GM18511 (cell line): ENCODE results near the gene GRXCR2.
"Not testable (repeated sequence)": the region's sequence is repeated elsewhere in the genome, so short reads cannot be mapped to it uniquely, and the experiment has no call there.

Experiments
- ATAC-seq: cut with Tn5 transposase; IDR thresholded peaks from one replicate; pipeline ENCODE4 v1.9.1; 2021; ENCODE audit warnings: mild to moderate bottlenecking, moderate library complexity; ENCODE audit not compliant: unreplicated experiment

The GRXCR2 gene, protein sequence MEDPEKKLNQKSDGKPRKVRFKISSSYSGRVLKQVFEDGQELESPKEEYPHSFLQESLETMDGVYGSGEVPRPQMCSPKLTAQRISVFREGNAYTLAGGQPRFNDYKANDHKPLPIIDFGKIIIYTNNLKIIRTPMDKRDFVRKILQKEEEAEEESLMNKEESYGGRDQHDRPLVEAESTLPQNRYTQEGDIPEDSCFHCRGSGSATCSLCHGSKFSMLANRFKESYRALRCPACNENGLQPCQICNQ

GRCh38 chr5:145872914-145873313, at the start of gene GRXCR2:
TSS of gene GRXCR2 (minus strand) at chr5:145873014. CDS start at chr5:145872968, 46 bp downstream.
- ATAC-seq, result no peak

DNA sequence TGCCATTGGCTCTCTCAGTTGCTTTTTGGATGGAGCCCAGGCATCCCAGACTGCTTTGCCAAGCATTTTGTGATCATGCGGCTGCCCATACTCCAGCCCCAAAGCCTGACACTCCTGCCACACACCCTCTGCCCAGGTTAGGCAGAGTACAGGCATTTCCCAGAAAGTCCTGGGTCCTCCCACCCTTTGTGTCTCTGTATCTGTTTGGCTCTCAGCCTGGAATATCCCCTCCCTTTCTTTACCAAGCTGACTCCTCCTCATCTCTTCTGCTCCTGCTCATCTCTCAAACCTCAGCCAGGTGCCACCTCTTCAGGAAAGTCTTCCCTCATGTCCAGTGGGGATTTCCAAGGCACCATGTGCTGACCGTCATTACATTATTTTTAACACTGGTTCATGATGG, 49.2 kb upstream of the GRXCR2 start:
- no peak for ATAC-seq

- no peak for ATAC-seq
These were observed 48.4 kb upstream of the GRXCR2 start for GRCh38 chr5:145921211-145921610.

GRCh38 chr5:145920542-145921210, 47.9 kb upstream of the GRXCR2 start:
- ATAC-seq, result no peak

GRCh38 chr5:145919413-145919812, 46.6 kb upstream of the GRXCR2 start:
- no peak for ATAC-seq

DNA sequence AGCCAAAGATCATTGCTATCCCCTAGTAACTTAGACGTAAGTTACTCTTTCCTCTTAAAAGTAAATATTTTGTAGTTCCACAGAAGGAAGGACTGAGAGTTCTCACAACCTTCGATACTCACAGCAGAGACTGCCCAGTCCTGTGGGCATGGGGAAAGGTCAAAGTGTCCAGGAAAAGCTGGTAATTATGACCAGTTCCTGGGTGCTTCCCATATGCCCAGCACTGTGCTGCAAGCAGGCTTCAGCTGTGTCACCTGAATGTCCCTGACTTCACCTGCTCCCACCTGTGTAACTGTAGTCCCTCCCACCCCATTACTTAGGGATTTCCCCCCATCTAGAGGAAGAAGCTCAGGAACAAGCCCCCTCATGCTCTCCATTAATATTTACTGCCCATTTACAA, 45.6 kb upstream of the GRXCR2 start:
- ATAC-seq, result no peak

GRCh38 chr5:145917288-145917687, 44.5 kb upstream of the GRXCR2 start:
- ATAC-seq, result no peak

DNA sequence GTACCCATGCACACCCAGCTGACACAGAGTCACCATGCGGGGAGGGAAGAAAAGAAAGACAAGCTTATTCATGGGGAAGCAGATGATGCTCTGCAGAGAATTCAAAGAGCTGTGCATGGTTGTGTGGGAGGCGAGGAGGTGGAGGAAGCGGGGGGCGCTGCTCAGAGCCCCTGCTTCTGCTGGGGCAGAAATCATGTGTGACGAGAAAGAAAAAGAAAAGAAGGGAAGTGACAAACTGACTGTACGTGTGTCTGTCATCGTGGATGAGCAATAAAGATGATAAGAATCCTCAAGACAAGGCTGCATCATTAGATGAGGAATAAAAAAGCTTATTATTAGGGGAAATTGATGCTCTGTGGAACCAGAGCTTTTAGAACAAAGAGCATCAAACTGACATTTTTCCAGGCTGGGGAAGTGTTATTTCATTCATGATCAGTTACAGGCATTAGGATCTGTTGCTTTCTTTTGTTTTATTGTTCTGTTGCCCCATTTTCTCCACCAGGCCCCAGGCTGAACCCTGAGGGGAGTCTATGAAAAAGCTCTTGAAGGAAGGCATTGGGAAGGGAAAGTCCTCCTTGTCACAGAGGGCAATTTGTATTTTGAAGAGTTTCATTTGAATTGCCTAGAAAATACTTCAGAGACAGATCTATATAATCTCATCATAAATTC, 43.3 kb upstream of the GRXCR2 start:
- no peak for ATAC-seq

- ATAC-seq, result no peak
These were observed 40.9 kb upstream of the GRXCR2 start for GRCh38 chr5:145913701-145914100.

DNA sequence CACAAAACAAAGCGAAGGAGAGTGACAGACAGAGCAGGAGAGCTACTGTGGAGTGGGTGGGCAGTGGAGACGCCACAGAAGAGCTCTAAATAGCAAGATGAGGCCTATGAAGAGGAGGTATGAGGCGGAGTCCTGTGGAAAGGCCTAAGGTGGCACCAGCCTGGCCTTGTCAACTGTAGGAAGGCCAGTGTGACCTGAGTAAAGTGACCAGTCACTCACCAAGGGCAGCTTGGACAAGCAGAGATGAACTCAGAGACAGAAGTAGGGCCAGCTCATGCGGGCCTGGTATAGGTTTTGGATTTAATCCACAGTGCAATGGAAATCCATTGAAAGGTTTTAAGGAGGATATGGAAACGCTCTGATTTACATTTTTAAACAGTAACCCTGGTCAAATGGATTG, 39.8 kb upstream of the GRXCR2 start:
- no peak for ATAC-seq

GRCh38 chr5:145912019-145912418, 39.2 kb upstream of the GRXCR2 start:
- no peak for ATAC-seq

GRCh38 chr5:145911164-145911563, 38.4 kb upstream of the GRXCR2 start:
- ATAC-seq, result no peak

GRCh38 chr5:145908206-145908960, 35.6 kb upstream of the GRXCR2 start:
- no peak for ATAC-seq

GRCh38 chr5:145906401-145906800, 33.6 kb upstream of the GRXCR2 start:
- no peak for ATAC-seq

DNA sequence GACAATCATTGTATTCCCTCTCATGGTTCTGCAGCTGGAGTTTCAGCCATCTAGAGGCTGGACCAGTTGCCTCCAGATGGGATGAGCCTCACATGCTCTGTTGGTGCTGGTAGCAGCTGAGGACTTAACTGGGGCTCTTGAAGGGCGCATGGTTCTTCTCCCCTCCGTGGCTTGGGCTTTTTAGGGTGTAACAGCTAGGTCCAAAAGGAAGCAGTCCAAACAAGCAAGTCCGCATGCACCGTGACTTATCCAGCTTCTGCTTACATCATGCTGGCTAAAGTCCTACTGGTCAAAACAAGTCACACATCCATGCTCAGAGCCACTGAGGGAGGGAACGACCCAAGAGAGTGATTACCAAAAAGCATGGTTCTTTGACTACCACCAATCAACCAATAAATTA, 31.9 kb upstream of the GRXCR2 start:
- no peak for ATAC-seq

GRCh38 chr5:145903867-145904266, 31.1 kb upstream of the GRXCR2 start:
- ATAC-seq, result no peak

GRCh38 chr5:145903113-145903512, 30.3 kb upstream of the GRXCR2 start:
- ATAC-seq, result no peak

- ATAC-seq, result no peak
These were observed 29.6 kb upstream of the GRXCR2 start for GRCh38 chr5:145902421-145902820.

GRCh38 chr5:145898171-145898570, 25.4 kb upstream of the GRXCR2 start:
- no peak for ATAC-seq

DNA sequence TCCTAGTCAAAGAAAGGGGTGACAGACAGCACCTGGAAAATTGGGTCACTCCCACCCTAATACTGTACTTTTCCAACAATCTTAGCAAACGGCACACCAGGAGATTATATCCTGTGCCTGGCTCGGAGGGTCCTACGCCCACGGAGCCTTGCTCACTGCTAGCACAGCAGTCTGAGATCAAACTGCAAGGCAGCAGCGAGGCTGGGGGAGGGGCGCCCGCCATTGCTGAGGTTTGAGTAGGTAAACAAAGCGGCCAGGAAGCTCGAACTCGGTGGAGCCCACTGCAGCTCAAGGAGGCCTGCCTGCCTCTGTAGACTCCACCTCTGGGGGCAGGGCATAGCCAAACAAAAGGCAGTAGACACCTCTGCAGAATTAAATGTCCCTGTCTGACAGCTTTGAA, 18.6 kb upstream of the GRXCR2 start:
- ATAC-seq, result not testable (repeated sequence)

- ATAC-seq, result no peak
These were observed 16.8 kb upstream of the GRXCR2 start for GRCh38 chr5:145889611-145890010.
